Body of pancreas (tissue), 4 donors: ENCODE data around the gene TSR1.

Experiments used
- POLR2A ChIP-seq, 3 donors: fragments of 450-650 bp; IDR thresholded peaks; one replicate each; pipeline ENCODE4 v1.6.1; 2016; ENCODE audit warnings: antibody characterized with exemption in 3 of 3, mild to moderate bottlenecking in 2 of 3
- TF ChIP-seq, protein P1 (sequence below), 7 experiments: fragments of 450-650 bp in 4 of 7; fragments of 200-600 bp in 3 of 7; sonication (generic) in 3 of 7; IDR thresholded peaks; one replicate each; pipeline ENCODE4 v1.5.1; 2016 to 2019; ENCODE audit warnings: antibody characterized with exemption in 7 of 7

DNA sequence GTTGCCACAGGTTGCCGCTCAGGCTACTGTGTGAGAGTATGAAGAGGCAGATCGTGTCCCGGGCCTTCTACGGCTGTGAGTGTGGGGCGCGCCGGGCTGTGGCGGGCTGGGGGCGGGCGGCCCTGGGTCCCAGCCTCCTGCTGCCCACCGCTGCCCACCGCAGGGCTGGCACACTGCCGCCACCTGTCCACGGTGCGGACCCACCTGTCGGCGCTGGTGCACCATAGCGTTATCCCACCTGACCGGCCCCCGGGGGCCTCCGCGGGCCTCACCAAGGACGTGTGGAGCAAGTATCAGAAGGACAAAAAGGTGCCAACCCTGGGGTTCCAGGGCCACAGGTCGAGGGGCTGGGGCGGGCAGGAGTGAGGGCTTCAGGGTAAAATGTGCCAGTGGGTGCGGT is 35.9 kb upstream of the TSR1 start:
- TF ChIP-seq, protein P1, sequence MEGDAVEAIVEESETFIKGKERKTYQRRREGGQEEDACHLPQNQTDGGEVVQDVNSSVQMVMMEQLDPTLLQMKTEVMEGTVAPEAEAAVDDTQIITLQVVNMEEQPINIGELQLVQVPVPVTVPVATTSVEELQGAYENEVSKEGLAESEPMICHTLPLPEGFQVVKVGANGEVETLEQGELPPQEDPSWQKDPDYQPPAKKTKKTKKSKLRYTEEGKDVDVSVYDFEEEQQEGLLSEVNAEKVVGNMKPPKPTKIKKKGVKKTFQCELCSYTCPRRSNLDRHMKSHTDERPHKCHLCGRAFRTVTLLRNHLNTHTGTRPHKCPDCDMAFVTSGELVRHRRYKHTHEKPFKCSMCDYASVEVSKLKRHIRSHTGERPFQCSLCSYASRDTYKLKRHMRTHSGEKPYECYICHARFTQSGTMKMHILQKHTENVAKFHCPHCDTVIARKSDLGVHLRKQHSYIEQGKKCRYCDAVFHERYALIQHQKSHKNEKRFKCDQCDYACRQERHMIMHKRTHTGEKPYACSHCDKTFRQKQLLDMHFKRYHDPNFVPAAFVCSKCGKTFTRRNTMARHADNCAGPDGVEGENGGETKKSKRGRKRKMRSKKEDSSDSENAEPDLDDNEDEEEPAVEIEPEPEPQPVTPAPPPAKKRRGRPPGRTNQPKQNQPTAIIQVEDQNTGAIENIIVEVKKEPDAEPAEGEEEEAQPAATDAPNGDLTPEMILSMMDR (IDR thresholded peaks at IDR 0.05) = no peak
- no peak for TF ChIP-seq POLR2A (IDR thresholded peaks at IDR 0.05)
